Astrocyte of the cerebellum (primary cell): ENCODE data around the gene KLK15.
A peak's percentile ranks its signal among the peaks of the same experiment; 100 is the strongest.

ENCODE experiments used
- DNase-seq: peaks from one replicate; pipeline ENCODE4 v3.0.0-alpha.2; 2011; ENCODE audit warnings: low read depth
- H3K4me3 ChIP-seq: 2 replicates; pipeline ENCODE4 v1.5.1; 2011; ENCODE audit warnings: mild to moderate bottlenecking, low read depth, low read length, moderate library complexity
- in situ Hi-C: cut with HindIII; loops from 2 replicates; pipeline ENCODE4 v1.10.0; 2017; ENCODE audit warnings: low sequenced_read_pairs
- TF ChIP-seq, protein P1 (sequence below): IDR thresholded peaks from 2 replicates; pipeline ENCODE4 v1.5.1; 2012; ENCODE audit warnings: low read length, low read depth, moderate library complexity, mild to moderate bottlenecking; ENCODE audit errors: missing control alignments

KLK15 gene

DNA sequence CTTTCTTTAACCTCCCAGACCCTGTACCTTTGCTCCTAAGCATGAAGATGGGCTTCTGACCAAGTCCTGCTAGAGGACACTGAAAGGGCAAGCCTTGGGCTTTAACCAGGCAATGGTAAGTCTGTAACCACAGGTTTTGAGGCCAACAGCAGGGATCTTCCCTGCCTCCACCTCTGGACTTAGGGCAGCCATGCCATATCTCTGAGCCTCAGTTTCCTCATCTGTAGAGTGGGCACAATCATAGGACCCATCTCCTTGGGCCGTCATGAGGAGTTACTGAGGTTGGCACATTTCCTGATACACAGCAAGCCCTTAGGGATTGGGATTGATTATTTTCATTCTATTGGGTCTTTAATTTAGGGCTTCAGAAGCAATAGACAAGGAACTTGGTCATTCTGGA lies 24.5 kb downstream of the KLK15 start:
- no peak for DNase-seq

GRCh38 chr19:50804420-50805272 lies 28.7 kb downstream of the KLK15 start:
- TF ChIP-seq, protein P1, sequence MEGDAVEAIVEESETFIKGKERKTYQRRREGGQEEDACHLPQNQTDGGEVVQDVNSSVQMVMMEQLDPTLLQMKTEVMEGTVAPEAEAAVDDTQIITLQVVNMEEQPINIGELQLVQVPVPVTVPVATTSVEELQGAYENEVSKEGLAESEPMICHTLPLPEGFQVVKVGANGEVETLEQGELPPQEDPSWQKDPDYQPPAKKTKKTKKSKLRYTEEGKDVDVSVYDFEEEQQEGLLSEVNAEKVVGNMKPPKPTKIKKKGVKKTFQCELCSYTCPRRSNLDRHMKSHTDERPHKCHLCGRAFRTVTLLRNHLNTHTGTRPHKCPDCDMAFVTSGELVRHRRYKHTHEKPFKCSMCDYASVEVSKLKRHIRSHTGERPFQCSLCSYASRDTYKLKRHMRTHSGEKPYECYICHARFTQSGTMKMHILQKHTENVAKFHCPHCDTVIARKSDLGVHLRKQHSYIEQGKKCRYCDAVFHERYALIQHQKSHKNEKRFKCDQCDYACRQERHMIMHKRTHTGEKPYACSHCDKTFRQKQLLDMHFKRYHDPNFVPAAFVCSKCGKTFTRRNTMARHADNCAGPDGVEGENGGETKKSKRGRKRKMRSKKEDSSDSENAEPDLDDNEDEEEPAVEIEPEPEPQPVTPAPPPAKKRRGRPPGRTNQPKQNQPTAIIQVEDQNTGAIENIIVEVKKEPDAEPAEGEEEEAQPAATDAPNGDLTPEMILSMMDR, result no peak
- DNase-seq, result peak; percentile 97
- H3K4me3 ChIP-seq, result peak overlapping the region; percentile 99
- in situ Hi-C loops, result no loop called here

More for the DNA sequence above, 24.5 kb downstream of the KLK15 start:
- TF ChIP-seq, protein P1, result no peak
- in situ Hi-C loops, result no loop called here
- no peak overlapping the region for H3K4me3 ChIP-seq

- no peak for DNase-seq
- peak overlapping the region; percentile 99 for H3K4me3 ChIP-seq
- TF ChIP-seq, protein P1, result no peak
- in situ Hi-C loops, result no loop called here
Observed at GRCh38 chr19:50803633-50804419, 29.5 kb downstream of the KLK15 start.

DNA sequence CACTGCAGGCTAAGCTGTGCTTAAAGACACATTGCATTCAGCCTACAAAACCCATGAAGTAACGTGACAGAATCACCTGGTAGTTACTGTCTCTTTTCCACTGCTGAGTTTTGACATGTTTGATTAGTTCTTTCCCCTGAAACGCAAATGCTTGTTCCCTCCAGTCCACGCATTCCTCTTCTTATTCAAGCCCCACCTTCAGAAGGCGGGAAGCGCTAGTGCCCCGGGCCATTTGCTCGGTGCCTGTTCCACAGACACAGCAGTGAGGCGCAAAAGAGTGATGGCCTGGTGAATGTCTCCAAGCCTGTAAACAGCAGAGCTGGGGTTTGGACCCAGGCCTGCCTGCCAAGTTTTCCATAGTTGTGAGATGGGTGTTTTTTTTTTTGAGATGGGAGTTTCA lies 32.3 kb downstream of the KLK15 start:
- TF ChIP-seq, protein P1, result no peak
- H3K4me3 ChIP-seq, result no peak overlapping the region
- no peak for DNase-seq
- in situ Hi-C loops, result no loop called here

DNA sequence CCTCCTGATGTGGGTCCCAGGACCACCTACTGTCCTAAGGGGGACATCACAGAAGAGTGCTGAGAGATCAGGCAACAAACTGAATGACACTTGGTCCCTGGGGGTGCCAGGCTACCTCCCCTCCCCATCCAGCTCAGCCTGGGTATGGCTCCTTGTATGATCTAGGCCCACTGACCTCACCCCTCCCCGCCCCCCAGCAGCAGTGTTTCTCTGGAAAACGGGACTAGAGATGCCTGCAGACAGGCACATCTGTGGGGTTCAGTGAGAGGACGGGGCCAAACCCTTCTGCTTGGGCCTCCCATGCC lies 33.9 kb downstream of the KLK15 start:
- no peak overlapping the region for H3K4me3 ChIP-seq
- in situ Hi-C loops, result no loop called here
- TF ChIP-seq, protein P1, result no peak
- no peak for DNase-seq

DNA sequence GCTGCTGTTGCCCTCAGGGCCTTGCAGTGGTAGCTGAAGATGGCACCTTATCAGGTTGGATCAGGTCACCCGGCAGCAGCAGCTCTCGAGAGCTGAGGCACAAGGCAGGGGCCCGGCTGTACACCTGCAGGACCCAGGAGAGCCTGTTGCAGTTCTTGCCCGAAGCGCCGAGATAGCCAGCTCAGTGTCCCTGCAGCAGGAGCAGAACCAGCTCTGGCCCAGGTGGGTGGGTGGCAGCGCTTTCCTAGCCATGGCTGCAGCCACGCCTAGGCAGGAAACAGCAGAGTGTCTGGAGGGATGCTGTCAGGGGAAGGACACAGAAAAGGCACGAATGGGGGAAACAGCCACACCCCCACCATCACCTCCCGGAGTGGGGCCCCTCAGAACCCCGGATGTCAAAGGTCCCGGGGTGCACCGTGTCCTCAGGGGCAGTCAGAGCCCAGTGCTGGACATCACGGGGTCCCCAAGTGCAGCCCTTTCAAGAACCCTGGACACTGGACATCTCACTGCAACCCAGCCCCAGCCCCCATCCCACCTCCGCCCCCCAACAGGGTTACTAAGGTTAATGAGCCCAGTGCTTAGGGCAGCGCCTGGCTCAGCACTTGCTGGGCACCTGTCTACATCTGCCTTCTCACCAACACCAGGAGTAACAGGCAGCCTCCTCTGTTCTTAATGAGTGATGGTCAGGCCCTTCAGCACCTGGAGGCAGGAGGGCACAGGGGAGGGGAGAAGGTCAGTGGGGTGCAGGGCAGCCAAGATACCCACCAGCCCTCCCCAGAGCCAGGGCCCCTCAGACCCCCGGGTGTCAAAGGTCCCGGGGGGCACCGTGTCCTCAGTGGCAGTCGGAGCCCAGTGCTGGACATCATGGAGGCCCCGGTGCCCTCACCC lies 34.5 kb downstream of the KLK15 start:
- in situ Hi-C loops, result no loop called here
- TF ChIP-seq, protein P1, result no peak
- DNase-seq, result no peak
- H3K4me3 ChIP-seq, result no peak overlapping the region
